ENCODE data around the gene GALNT11. TPM values are rescaled to one million over a fixed set of nuclear protein-coding genes. Genes with fewer than 3 reads are reported as not detected.

GALNT11 gene
- total RNA-seq = 34.1 and 42.8 TPM in 2 replicates
- long read RNA-seq, transcript GALNT11-205 (12 exons, 2,727 nt) = major isoform, 182 of 250 reads
- long read RNA-seq, partial matches to known transcripts = 26 of 250 reads
- long read RNA-seq, other reads (novel, unspliced or antisense) = 41 of 250 reads

DNA sequence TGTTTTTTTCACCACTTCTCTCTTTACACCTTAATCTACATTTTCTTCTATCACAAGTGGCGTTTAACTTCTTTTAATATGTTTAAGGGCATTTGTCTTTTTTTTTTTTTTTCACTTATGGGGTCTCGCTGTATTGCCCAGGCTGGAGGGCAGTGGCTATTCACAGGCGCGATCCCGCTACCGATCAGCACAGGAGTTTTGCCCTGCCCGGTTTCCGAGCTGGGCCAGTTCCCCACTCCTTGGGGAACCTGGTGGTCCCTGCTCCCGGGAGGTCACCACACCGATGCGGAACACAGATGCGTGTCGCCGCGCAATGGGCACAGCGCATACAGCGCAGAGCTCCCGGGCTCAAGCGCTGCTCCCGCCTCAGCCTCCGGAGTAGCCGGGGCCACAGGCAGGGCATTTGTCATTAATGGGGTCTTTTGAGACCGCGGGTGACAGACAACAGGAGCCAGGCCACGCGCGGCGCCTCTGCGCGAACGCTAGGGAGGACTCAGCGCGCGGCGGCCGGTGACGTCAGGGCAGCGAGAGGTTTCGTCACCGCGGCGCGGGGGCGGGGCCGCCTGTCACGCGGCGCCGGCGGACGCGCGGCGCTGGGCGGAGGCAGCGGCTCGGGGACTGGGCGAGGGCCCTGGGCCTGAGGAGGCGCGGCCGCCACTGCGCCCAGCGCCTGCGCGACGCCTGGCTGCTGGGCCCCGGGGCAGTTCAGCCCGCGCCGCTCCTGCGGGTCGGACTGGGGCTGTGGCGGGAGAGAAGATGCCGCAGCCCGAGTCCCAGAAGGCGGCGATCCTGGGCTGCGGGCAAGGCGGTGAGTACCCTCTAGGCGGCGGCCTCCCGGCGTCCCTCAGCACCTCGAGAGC is at the start of gene GALNT11:
GALNT11 (plus strand) TSS at position 598 of the 860 bp plus-strand sequence. CDS start 68,554 bp downstream, outside the sequence.
- Mint-ChIP-seq H3K27me3 (ENCODE audit: unreplicated experiment) (peaks cover 8% of the 10 kb centered on the region), H3K4me1 (ENCODE audit: unreplicated experiment) (peaks cover 14% of the 10 kb centered on the region), H3K9me3 (ENCODE audit: unreplicated experiment) (no peaks in the 10 kb centered on the region), H3K27ac (ENCODE audit: unreplicated experiment) (peak within 1 kb of the TSS; percentile 89), H3K4me3 (ENCODE audit: unreplicated experiment) (peak within 1 kb of the TSS; percentile 86), H3K36me3 (ENCODE audit: unreplicated experiment) (peaks cover 6% of the 10 kb centered on the region)
- DNase-seq (ENCODE audit: extremely low spot score, unreplicated experiment) = peak; percentile 95
- TF ChIP-seq, protein P1, sequence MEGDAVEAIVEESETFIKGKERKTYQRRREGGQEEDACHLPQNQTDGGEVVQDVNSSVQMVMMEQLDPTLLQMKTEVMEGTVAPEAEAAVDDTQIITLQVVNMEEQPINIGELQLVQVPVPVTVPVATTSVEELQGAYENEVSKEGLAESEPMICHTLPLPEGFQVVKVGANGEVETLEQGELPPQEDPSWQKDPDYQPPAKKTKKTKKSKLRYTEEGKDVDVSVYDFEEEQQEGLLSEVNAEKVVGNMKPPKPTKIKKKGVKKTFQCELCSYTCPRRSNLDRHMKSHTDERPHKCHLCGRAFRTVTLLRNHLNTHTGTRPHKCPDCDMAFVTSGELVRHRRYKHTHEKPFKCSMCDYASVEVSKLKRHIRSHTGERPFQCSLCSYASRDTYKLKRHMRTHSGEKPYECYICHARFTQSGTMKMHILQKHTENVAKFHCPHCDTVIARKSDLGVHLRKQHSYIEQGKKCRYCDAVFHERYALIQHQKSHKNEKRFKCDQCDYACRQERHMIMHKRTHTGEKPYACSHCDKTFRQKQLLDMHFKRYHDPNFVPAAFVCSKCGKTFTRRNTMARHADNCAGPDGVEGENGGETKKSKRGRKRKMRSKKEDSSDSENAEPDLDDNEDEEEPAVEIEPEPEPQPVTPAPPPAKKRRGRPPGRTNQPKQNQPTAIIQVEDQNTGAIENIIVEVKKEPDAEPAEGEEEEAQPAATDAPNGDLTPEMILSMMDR (IDR thresholded peaks at IDR 0.05) = peak; percentile 56

DNA sequence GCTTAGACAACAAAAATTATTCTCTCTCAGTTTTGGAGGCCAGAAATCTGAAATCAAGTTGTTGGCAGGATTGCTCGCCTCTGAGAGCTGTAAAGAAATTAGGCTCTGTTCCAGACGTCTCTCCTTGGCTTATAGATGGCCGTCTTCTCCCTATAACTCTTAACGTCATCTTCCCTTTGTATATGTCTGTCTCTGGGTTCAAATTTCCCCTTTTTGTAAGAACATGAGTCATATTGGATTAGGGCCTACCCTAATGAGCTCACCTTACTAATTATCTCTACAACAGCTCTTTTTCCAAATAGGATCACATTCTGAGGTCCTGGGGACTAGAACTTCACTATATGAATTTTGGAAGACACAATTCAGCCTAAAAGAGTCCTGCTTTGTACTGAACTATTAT is 46.9 kb upstream of the GALNT11 start:
- TF ChIP-seq, protein P1 (IDR thresholded peaks at IDR 0.05) = no peak
- H3K36me3 Mint-ChIP-seq (ENCODE audit: unreplicated experiment) = no peaks in the 10 kb centered on the region
- peaks cover 48% of the 10 kb centered on the region for H3K27me3 Mint-ChIP-seq (ENCODE audit: unreplicated experiment)
- H3K9me3 Mint-ChIP-seq (ENCODE audit: unreplicated experiment) = no peaks in the 10 kb centered on the region
- no peaks in the 10 kb centered on the region for H3K4me1 Mint-ChIP-seq (ENCODE audit: unreplicated experiment)
- no peak overlapping the region for H3K27ac Mint-ChIP-seq (ENCODE audit: unreplicated experiment)
- H3K4me3 Mint-ChIP-seq (ENCODE audit: unreplicated experiment) = no peak overlapping the region
- no peak for DNase-seq (ENCODE audit: extremely low spot score, unreplicated experiment)

DNA sequence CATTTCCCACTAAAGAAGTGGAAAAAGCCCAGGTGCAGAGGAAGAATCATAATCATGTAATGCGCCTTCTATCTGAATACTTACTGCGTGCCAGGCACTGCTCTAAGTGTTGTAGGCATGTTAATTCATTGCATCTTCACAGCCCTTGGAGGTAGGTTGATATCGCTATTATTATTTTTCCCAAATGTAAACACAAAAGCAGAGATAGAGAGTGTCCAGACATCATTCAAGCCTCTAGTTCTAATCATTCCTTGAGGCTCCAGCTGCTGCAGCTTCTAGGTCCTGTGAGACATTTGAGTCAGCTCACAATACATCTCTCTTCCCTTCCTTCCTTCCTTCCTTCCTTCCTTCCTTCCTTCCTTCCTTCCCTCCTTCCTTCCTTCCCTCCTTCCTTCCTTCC is 44.3 kb upstream of the GALNT11 start:
- TF ChIP-seq, protein P1 (IDR thresholded peaks at IDR 0.05) = no peak
- Mint-ChIP-seq H3K4me3 (ENCODE audit: unreplicated experiment) (no peak overlapping the region), H3K4me1 (ENCODE audit: unreplicated experiment) (no peaks in the 10 kb centered on the region), H3K36me3 (ENCODE audit: unreplicated experiment) (no peaks in the 10 kb centered on the region), H3K27me3 (ENCODE audit: unreplicated experiment) (peaks cover 28% of the 10 kb centered on the region), H3K27ac (ENCODE audit: unreplicated experiment) (no peak overlapping the region), H3K9me3 (ENCODE audit: unreplicated experiment) (no peaks in the 10 kb centered on the region)
- DNase-seq (ENCODE audit: extremely low spot score, unreplicated experiment) = no peak

DNA sequence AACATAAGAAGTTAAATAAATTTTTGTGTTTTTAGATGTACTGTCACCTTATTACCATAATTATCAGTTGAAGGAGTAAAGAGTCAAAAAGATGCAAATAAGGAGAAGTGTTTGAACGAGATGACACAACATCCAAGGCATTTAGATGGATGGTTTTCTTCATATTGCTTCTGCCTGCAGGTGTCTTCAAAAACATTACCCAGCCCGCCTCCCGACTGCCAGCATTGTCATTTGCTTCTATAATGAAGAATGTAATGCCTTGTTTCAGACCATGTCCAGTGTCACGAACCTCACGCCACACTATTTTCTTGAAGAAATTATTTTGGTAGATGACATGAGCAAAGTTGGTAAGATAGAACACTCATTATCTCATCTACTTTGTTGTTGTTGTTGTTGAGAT is 42.7 kb upstream of the GALNT11 start:
- no peaks in the 10 kb centered on the region for H3K36me3 Mint-ChIP-seq (ENCODE audit: unreplicated experiment)
- TF ChIP-seq, protein P1 (IDR thresholded peaks at IDR 0.05) = no peak
- no peak for DNase-seq (ENCODE audit: extremely low spot score, unreplicated experiment)

DNA sequence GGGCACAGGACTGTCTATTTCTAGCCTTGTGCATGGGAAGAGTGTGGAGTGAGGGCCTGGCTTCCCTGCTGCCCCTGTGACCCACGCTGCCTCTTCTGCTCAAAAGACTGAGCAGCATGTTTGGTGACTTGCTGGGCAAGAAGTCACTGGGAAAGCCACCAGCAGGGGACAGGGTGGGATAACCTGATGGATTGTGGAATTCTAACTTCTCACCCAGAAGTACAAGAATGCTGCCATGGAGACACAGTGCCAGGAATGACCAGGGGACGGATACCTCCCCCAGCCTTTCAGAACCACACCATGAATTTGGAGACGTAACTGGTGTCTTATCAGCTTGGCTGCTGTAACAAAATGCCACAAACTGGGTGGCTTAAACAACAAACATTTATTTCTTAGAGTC is 40.9 kb upstream of the GALNT11 start:
- no peak for DNase-seq (ENCODE audit: extremely low spot score, unreplicated experiment)
- Mint-ChIP-seq H3K36me3 (ENCODE audit: unreplicated experiment) (no peaks in the 10 kb centered on the region), H3K27me3 (ENCODE audit: unreplicated experiment) (peaks cover 12% of the 10 kb centered on the region), H3K9me3 (ENCODE audit: unreplicated experiment) (no peaks in the 10 kb centered on the region), H3K4me1 (ENCODE audit: unreplicated experiment) (peaks cover 4% of the 10 kb centered on the region), H3K4me3 (ENCODE audit: unreplicated experiment) (no peak overlapping the region), H3K27ac (ENCODE audit: unreplicated experiment) (no peak overlapping the region)
- TF ChIP-seq, protein P1 (IDR thresholded peaks at IDR 0.05) = no peak

More for the DNA sequence above, 42.7 kb upstream of the GALNT11 start:
- Mint-ChIP-seq H3K27me3 (ENCODE audit: unreplicated experiment) (peaks cover 19% of the 10 kb centered on the region), H3K27ac (ENCODE audit: unreplicated experiment) (no peak overlapping the region), H3K4me3 (ENCODE audit: unreplicated experiment) (no peak overlapping the region), H3K4me1 (ENCODE audit: unreplicated experiment) (no peaks in the 10 kb centered on the region), H3K9me3 (ENCODE audit: unreplicated experiment) (no peaks in the 10 kb centered on the region)

Measured in osteocyte (in vitro differentiated cells).